B cell (primary cell): ENCODE data around the gene SCFD2.

Source experiments
- CTCF ChIP-seq: fragments of 200-600 bp; IDR thresholded peaks from one replicate; pipeline ENCODE4 v1.8.0; 2022; ENCODE audit warnings: antibody characterized with exemption, mild to moderate bottlenecking
- EZH2 ChIP-seq: IDR thresholded peaks from 2 replicates; pipeline ENCODE4 v1.6.1; 2012; ENCODE audit warnings: borderline replicate concordance, low read depth, mild to moderate bottlenecking, moderate library complexity, low read length; ENCODE audit not compliant: insufficient read depth, poor library complexity, severe bottlenecking

GRCh38 chr4:52989865-52990264 is 376.0 kb downstream of the SCFD2 start:
- TF ChIP-seq CTCF (no peak), EZH2 (no peak)
